ENCODE data around the gene PAK5.
A peak's percentile ranks its signal among the peaks of the same experiment; 100 is the strongest.

PAK5 gene

GRCh38 chr20:9632265-9632664, 206.6 kb downstream of the PAK5 start:
- TF ChIP-seq POLR2A (IDR thresholded peaks at IDR 0.05; ENCODE audit: low read depth, low read length), result no peak
- TF ChIP-seq TAF1 (IDR thresholded peaks at IDR 0.05; ENCODE audit: borderline replicate concordance, low read depth, low read length), result no peak
- no peak for TF ChIP-seq POLR2AphosphoS5 (IDR thresholded peaks at IDR 0.05; ENCODE audit: low read depth, low read length)
- FAIRE-seq, result no peak
- no peak for DNase-seq (ENCODE audit: insufficient read length)

GRCh38 chr20:9630554-9630953, 208.3 kb downstream of the PAK5 start:
- FAIRE-seq (no peak), DNase-seq (ENCODE audit: insufficient read length) (no peak)
- TF ChIP-seq TAF1 (IDR thresholded peaks at IDR 0.05; ENCODE audit: borderline replicate concordance, low read depth, low read length) (no peak), POLR2AphosphoS5 (IDR thresholded peaks at IDR 0.05; ENCODE audit: low read depth, low read length) (no peak), POLR2A (IDR thresholded peaks at IDR 0.05; ENCODE audit: low read depth, low read length) (no peak)

- no peak for DNase-seq (ENCODE audit: insufficient read length)
- TF ChIP-seq TAF1 (IDR thresholded peaks at IDR 0.05; ENCODE audit: borderline replicate concordance, low read depth, low read length) (no peak), POLR2A (IDR thresholded peaks at IDR 0.05; ENCODE audit: low read depth, low read length) (no peak), POLR2AphosphoS5 (IDR thresholded peaks at IDR 0.05; ENCODE audit: low read depth, low read length) (no peak)
- no peak for FAIRE-seq
Measured at GRCh38 chr20:9629831-9630230, 209.0 kb downstream of the PAK5 start.

GRCh38 chr20:9628589-9628988, 210.3 kb downstream of the PAK5 start:
- TF ChIP-seq POLR2A (IDR thresholded peaks at IDR 0.05; ENCODE audit: low read depth, low read length), result no peak
- FAIRE-seq (no peak), DNase-seq (ENCODE audit: insufficient read length) (no peak)

GRCh38 chr20:9628141-9628540, 210.7 kb downstream of the PAK5 start:
- FAIRE-seq, result no peak
- no peak for DNase-seq (ENCODE audit: insufficient read length)
- TF ChIP-seq TAF1 (IDR thresholded peaks at IDR 0.05; ENCODE audit: borderline replicate concordance, low read depth, low read length) (no peak), POLR2AphosphoS5 (IDR thresholded peaks at IDR 0.05; ENCODE audit: low read depth, low read length) (no peak), POLR2A (IDR thresholded peaks at IDR 0.05; ENCODE audit: low read depth, low read length) (no peak)

GRCh38 chr20:9627219-9627618, 211.7 kb downstream of the PAK5 start:
- FAIRE-seq, result no peak
- no peak for TF ChIP-seq POLR2AphosphoS5 (IDR thresholded peaks at IDR 0.05; ENCODE audit: low read depth, low read length)
- no peak for TF ChIP-seq POLR2A (IDR thresholded peaks at IDR 0.05; ENCODE audit: low read depth, low read length)
- DNase-seq (ENCODE audit: insufficient read length), result no peak

- TF ChIP-seq POLR2AphosphoS5 (IDR thresholded peaks at IDR 0.05; ENCODE audit: low read depth, low read length) (no peak), POLR2A (IDR thresholded peaks at IDR 0.05; ENCODE audit: low read depth, low read length) (no peak), TAF1 (IDR thresholded peaks at IDR 0.05; ENCODE audit: borderline replicate concordance, low read depth, low read length) (no peak)
- no peak for FAIRE-seq
- DNase-seq (ENCODE audit: insufficient read length), result no peak
Measured at GRCh38 chr20:9626357-9626756, 212.5 kb downstream of the PAK5 start.

- DNase-seq (ENCODE audit: insufficient read length) (no peak), FAIRE-seq (no peak)
- TF ChIP-seq POLR2A (IDR thresholded peaks at IDR 0.05; ENCODE audit: low read depth, low read length) (no peak), POLR2AphosphoS5 (IDR thresholded peaks at IDR 0.05; ENCODE audit: low read depth, low read length) (no peak), TAF1 (IDR thresholded peaks at IDR 0.05; ENCODE audit: borderline replicate concordance, low read depth, low read length) (no peak)
Measured at GRCh38 chr20:9617940-9618339, 220.9 kb downstream of the PAK5 start.

- FAIRE-seq (peak; percentile 77), DNase-seq (ENCODE audit: insufficient read length) (no peak)
- TF ChIP-seq POLR2A (IDR thresholded peaks at IDR 0.05; ENCODE audit: low read depth, low read length), result no peak
Measured at GRCh38 chr20:9616833-9617461, 221.9 kb downstream of the PAK5 start.

- FAIRE-seq, result no peak
- no peak for TF ChIP-seq POLR2AphosphoS5 (IDR thresholded peaks at IDR 0.05; ENCODE audit: low read depth, low read length)
- TF ChIP-seq POLR2A (IDR thresholded peaks at IDR 0.05; ENCODE audit: low read depth, low read length), result no peak
- no peak for DNase-seq (ENCODE audit: insufficient read length)
Measured at GRCh38 chr20:9616455-9616805, 222.4 kb downstream of the PAK5 start.

- DNase-seq (ENCODE audit: insufficient read length), result no peak
Measured at GRCh38 chr20:9615766-9616454, 223.0 kb downstream of the PAK5 start.

GRCh38 chr20:9615118-9615517, 223.8 kb downstream of the PAK5 start:
- no peak for TF ChIP-seq POLR2AphosphoS5 (IDR thresholded peaks at IDR 0.05; ENCODE audit: low read depth, low read length)
- TF ChIP-seq POLR2A (IDR thresholded peaks at IDR 0.05; ENCODE audit: low read depth, low read length), result no peak
- no peak for TF ChIP-seq TAF1 (IDR thresholded peaks at IDR 0.05; ENCODE audit: borderline replicate concordance, low read depth, low read length)
- DNase-seq (ENCODE audit: insufficient read length) (no peak), FAIRE-seq (no peak)

More at GRCh38 chr20:9615766-9616454, 223.0 kb downstream of the PAK5 start:
- TF ChIP-seq POLR2AphosphoS5 (IDR thresholded peaks at IDR 0.05; ENCODE audit: low read depth, low read length) (no peak), POLR2A (IDR thresholded peaks at IDR 0.05; ENCODE audit: low read depth, low read length) (no peak), TAF1 (IDR thresholded peaks at IDR 0.05; ENCODE audit: borderline replicate concordance, low read depth, low read length) (no peak)
- peak; percentile 75 for FAIRE-seq

GRCh38 chr20:9613871-9614270, 225.0 kb downstream of the PAK5 start:
- no peak for TF ChIP-seq POLR2AphosphoS5 (IDR thresholded peaks at IDR 0.05; ENCODE audit: low read depth, low read length)
- no peak for TF ChIP-seq POLR2A (IDR thresholded peaks at IDR 0.05; ENCODE audit: low read depth, low read length)
- TF ChIP-seq TAF1 (IDR thresholded peaks at IDR 0.05; ENCODE audit: borderline replicate concordance, low read depth, low read length), result no peak
- DNase-seq (ENCODE audit: insufficient read length) (no peak), FAIRE-seq (no peak)
